Choroid plexus epithelial cell (primary cell): ENCODE data around the gene PCSK7.

Experiments used
- DNase-seq: peaks from one replicate; pipeline ENCODE4 v3.0.0-alpha.2; 2010; ENCODE audit warnings: low read depth
- H3K4me3 ChIP-seq: 2 replicates; pipeline ENCODE4 v1.5.1; 2011; ENCODE audit warnings: low read depth, mild to moderate bottlenecking, control low read depth, low read length, moderate library complexity
- TF ChIP-seq, protein P1 (sequence below): conservative IDR thresholded peaks from 2 replicates; pipeline ENCODE4 v1.5.1; 2011; ENCODE audit warnings: low read depth, mild to moderate bottlenecking, control low read depth, inconsistent platforms, low read length, moderate library complexity

The PCSK7 gene

DNA sequence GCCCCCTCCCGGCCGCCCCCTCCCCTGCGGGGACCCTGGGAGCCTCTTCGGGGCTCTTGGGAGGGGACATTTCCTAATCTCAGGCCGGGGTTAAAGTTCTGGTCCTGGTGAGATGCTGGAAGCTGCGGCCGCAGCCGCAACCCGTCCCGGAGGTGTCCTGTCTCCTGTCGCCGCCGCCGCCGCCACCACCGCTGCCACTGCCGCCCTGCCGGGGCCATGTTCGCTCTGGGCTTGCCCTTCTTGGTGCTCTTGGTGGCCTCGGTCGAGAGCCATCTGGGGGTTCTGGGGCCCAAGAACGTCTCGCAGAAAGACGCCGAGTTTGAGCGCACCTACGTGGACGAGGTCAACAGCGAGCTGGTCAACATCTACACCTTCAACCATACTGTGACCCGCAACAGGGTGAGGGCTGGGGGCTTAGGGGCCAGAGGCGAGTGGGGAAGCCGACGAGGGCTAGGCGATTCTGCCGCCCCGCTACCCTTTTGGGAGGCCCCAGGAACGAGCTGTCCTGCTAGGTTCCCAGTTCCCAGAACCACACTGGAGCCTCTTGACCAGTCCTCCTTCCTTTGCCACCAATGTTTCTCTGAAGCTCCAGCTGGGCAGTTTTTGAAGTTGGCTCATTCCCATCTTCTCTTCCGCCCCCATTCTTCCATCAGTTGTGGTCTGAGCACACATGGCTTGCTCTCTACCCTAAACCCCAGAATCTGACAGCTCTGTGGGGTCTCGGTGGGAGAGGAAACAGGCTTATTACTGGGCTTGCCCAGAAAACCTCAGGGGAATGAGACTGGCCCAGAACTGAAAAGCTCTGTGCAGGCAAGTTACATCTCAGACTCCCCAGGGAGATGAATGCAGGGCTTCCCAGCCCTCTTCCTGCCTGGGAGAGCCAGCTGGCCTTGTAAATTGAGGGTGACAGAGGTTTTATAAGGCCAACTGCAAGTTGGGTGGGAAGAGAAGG lies 52.5 kb downstream of the PCSK7 start:
- peak; percentile 58 for DNase-seq
- peak overlapping the region; percentile 77 for H3K4me3 ChIP-seq
- TF ChIP-seq, protein P1, sequence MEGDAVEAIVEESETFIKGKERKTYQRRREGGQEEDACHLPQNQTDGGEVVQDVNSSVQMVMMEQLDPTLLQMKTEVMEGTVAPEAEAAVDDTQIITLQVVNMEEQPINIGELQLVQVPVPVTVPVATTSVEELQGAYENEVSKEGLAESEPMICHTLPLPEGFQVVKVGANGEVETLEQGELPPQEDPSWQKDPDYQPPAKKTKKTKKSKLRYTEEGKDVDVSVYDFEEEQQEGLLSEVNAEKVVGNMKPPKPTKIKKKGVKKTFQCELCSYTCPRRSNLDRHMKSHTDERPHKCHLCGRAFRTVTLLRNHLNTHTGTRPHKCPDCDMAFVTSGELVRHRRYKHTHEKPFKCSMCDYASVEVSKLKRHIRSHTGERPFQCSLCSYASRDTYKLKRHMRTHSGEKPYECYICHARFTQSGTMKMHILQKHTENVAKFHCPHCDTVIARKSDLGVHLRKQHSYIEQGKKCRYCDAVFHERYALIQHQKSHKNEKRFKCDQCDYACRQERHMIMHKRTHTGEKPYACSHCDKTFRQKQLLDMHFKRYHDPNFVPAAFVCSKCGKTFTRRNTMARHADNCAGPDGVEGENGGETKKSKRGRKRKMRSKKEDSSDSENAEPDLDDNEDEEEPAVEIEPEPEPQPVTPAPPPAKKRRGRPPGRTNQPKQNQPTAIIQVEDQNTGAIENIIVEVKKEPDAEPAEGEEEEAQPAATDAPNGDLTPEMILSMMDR: no peak

DNA sequence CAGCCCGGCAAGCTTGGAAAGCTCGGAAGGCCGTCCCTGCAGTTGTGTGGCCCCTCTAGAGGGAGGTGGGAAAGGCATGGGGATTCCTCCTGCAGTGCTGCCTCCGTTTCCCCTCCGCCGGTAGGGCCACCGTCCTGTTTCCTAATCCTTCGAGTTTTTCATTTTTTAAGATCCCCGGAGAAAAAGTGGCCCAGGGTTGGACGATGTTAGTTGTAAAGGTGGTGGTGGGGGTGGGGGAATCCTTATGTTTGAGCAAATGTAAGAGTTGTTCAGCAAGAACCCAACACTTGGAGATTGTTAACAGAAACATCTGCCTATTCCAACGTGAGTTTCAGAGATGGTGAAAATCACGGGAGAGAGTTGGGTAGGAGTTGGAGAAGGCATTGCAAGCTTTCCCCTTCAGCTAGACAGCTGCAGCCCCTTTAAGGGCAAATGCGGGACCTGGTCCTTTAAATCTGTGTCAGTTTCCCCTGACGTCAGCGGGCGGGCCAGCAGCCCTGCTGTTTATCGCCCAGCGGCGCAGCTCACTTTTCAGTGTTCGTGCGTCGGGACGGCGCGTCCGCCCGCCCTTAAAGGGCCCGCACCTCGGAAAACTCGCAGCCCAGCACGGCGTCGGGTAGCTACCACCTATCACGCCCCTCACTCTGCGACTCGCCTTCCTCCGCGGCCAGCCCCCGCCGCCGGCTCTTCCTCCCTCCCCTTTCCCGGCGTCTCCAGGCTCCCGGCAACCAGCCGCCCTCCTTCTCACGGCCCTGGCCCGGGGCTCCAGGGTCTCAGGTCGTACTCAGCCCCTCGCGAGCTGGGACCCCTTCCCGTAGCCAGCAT lies 53.5 kb downstream of the PCSK7 start, which contains the start of gene SIDT2:
SIDT2 (plus strand) TSS at position 534 of the 825 bp plus-strand sequence. CDS start 521 bp downstream, outside the sequence.
- DNase-seq: peak; percentile 96
- TF ChIP-seq, protein P1: no peak
- H3K4me3 ChIP-seq: peak within 1 kb of the TSS; percentile 77

DNA sequence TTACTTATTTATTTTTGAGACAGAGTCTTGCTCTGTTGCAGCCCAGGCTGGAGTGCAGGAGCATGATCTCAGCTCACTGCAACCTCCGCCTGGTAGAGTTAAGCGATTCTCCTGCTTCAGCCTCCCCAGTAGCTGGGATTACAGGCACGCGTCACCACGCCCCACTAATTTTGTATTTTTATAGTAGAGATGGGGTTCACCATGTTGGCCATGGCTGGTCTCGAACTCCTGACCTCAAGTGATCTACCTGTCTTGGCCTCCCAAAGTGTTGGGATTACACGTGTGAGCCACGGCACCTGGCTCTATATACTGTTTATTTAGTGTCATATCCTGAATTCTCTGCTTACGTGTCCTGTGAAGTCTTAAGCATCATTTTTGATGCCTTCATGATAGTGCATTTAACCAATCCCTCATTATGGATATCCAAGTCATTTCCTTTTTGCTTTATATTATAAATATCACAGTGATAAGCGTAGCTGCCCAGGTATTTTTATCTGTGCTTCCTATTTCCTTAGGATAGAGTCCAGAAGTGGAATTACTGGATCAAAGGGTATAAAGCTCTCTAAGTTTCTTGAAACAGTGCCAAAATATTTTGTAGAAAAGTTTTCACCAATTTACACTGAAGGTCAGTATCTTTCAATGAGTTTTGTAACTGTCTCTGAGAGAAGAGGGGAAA lies 54.2 kb downstream of the PCSK7 start:
- H3K4me3 ChIP-seq: peak overlapping the region; percentile 77
- TF ChIP-seq, protein P1: no peak
- no peak for DNase-seq

DNA sequence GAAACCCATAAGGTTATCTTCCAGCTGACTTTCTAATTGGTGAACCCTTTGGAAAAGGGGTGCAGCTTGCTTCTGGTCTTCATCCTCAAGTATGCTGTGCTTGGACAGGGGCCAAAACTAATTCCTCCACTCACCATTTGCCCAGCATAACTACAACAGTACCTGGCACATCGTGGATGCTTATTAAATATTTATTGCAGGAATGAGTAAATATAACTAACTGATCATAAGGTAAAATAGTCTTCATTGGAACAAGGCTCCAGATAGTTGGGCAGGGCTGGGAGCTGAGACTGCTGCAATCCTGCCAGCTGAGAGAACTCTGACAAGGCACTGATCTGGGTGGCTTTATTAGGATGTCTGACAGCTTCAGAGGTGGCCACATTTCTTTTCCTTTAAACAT lies 55.7 kb downstream of the PCSK7 start:
- no peak for DNase-seq
- no peak overlapping the region for H3K4me3 ChIP-seq
- TF ChIP-seq, protein P1: no peak

DNA sequence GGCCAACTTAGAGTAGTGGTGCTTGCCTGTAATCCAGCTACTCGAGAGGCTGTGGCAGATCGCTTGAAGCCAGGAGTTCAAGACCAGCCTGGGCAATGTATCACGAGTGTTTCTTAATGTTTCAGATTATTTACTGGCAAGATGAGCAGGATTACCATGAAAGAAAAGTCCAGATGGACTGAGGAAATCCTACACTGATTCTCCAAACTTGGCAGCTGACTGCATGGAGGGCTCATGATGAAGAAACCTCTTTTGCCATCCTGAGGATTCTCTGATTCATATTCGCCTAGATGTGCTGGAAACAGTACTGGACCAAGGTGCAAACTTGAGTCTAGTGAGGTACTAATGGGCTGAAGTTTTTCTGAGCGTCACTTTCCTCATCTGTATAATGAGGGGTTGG lies 56.1 kb downstream of the PCSK7 start:
- TF ChIP-seq, protein P1: no peak

DNA sequence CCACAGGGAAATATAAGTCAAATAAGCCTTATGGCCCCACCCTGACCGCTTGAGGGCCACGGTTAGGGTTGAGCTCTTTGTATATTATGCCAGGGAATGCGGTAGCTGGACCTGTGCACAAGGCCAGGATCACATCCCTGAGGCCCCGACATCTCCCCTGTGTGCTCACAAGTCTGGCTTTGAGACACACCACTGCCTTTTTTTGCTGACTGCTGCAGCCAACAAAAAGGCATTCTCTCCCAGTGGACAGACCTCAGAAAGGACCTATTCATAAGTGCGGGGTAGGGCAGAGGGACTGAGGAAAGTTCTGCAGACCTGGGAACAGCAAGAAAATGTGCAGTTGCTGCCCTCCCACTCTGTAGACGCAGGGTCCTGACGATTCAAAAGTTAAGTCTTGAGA lies 56.8 kb downstream of the PCSK7 start:
- no peak overlapping the region for H3K4me3 ChIP-seq
- TF ChIP-seq, protein P1: no peak
- no peak for DNase-seq

More for the DNA sequence above, 56.1 kb downstream of the PCSK7 start:
- DNase-seq: no peak
- no peak overlapping the region for H3K4me3 ChIP-seq
